OCI-LY1 (cell line): ENCODE measurements around the gene CHP2.

ENCODE experiments used
- H2AFZ ChIP-seq: fragments of 200-600 bp; sonication (generic), shearing (Covaris generic); 2 replicates; pipeline ENCODE4 v1.6.0; 2014; ENCODE audit warnings: antibody characterized with exemption, mild to moderate bottlenecking, low read length
- H3F3A ChIP-seq: fragments of 200-600 bp; sonication (generic), shearing (Covaris generic); 2 replicates; pipeline ENCODE4 v1.6.0; 2014; ENCODE audit warnings: mild to moderate bottlenecking, antibody characterized with exemption, low read length, moderate library complexity; ENCODE audit not compliant: insufficient read depth
- H3K27ac ChIP-seq: fragments of 200-600 bp; sonication (generic); 2 replicates; pipeline ENCODE4 v1.5.1; 2014; ENCODE audit warnings: low read length, mixed run types, mild to moderate bottlenecking, low read depth; ENCODE audit not compliant: poor library complexity, severe bottlenecking
- H3K27me3 ChIP-seq: fragments of 200-600 bp; sonication (generic); 2 replicates; pipeline ENCODE4 v1.6.0; 2014; ENCODE audit warnings: antibody characterized with exemption, mild to moderate bottlenecking, low read length, moderate library complexity; ENCODE audit not compliant: insufficient read depth
- H3K36me3 ChIP-seq: fragments of 200-600 bp; sonication (generic); 2 replicates; pipeline ENCODE4 v1.6.1; 2014; ENCODE audit warnings: mild to moderate bottlenecking, antibody characterized with exemption, low read length, moderate library complexity, mixed read lengths; ENCODE audit not compliant: insufficient read depth
- H3K4me1 ChIP-seq: fragments of 200-600 bp; sonication (generic); 2 replicates; pipeline ENCODE4 v1.5.1; 2014; ENCODE audit warnings: mild to moderate bottlenecking, low read length, moderate library complexity; ENCODE audit not compliant: insufficient read depth, severe bottlenecking
- H3K4me2 ChIP-seq: fragments of 200-600 bp; sonication (generic), shearing (Covaris generic); 2 replicates; pipeline ENCODE4 v1.6.1; 2014; ENCODE audit warnings: low read length
- H3K4me3 ChIP-seq: fragments of 200-600 bp; sonication (generic); 2 replicates; pipeline ENCODE4 v1.5.1; 2014; ENCODE audit warnings: low read length, low read depth, mild to moderate bottlenecking, mixed read lengths; ENCODE audit not compliant: poor library complexity, severe bottlenecking
- H3K79me2 ChIP-seq: fragments of 200-600 bp; shearing (Covaris generic); 2 replicates; pipeline ENCODE4 v1.6.1; 2016; ENCODE audit warnings: mixed run types, low read length, mixed read lengths; ENCODE audit not compliant: insufficient read depth
- H3K9ac ChIP-seq: fragments of 200-600 bp; sonication (generic), shearing (Covaris generic); 2 replicates; pipeline ENCODE4 v1.6.1; 2014; ENCODE audit warnings: mild to moderate bottlenecking, low read length, mixed read lengths
- H3K9me2 ChIP-seq: fragments of 200-600 bp; sonication (generic), shearing (Covaris generic); 2 replicates; pipeline ENCODE4 v1.6.1; 2014; ENCODE audit warnings: low read depth, mild to moderate bottlenecking, low read length, mixed read lengths
- H3K9me3 ChIP-seq: fragments of 200-600 bp; shearing (Covaris generic); 2 replicates; pipeline ENCODE4 v1.6.1; 2014; ENCODE audit warnings: low read length, mixed read lengths
- H4K20me1 ChIP-seq: fragments of 200-600 bp; sonication (generic), shearing (Covaris generic); 2 replicates; pipeline ENCODE4 v1.6.0; 2016; ENCODE audit warnings: mild to moderate bottlenecking, low read length; ENCODE audit not compliant: insufficient read depth
- CTCF ChIP-seq: fragments of 200-600 bp; sonication (generic), shearing (Covaris generic); IDR thresholded peaks from 2 replicates; pipeline ENCODE4 v1.5.1; 2017; ENCODE audit warnings: mild to moderate bottlenecking, antibody characterized with exemption, low read length, moderate library complexity, mixed read lengths
- EZH2 ChIP-seq: fragments of 200-600 bp; sonication (generic), shearing (Covaris generic); IDR thresholded peaks from 2 replicates; pipeline ENCODE4 v1.8.0; 2017; ENCODE audit warnings: borderline replicate concordance, mixed run types, mild to moderate bottlenecking, antibody characterized with exemption, low read length, moderate library complexity, mixed read lengths

The CHP2 gene

GRCh38 chr16:23709536-23709935 is 45.3 kb upstream of the CHP2 start:
- Histone ChIP-seq H3K27me3 (peaks cover 17% of the 10 kb centered on the region; the same call in 1 of the 2 replicates), H3K9me2 (no peaks in the 10 kb centered on the region), H2AFZ (no peak overlapping the region), H3K4me2 (no peak overlapping the region), H4K20me1 (no peaks in the 10 kb centered on the region), H3K27ac (no peak overlapping the region), H3K36me3 (peaks cover 4% of the 10 kb centered on the region; the same call in 1 of the 2 replicates), H3K4me1 (no peaks in the 10 kb centered on the region), H3K9ac (no peak overlapping the region), H3F3A (no peaks in the 10 kb centered on the region), H3K4me3 (no peak overlapping the region), H3K9me3 (peaks cover 11% of the 10 kb centered on the region), H3K79me2 (no peaks in the 10 kb centered on the region)
- TF ChIP-seq EZH2 (no peak), CTCF (no peak)

GRCh38 chr16:23710008-23710407 is 44.8 kb upstream of the CHP2 start:
- Histone ChIP-seq H3K4me1 (no peaks in the 10 kb centered on the region), H4K20me1 (no peaks in the 10 kb centered on the region), H3K4me2 (no peak overlapping the region), H3K9me3 (peaks cover 11% of the 10 kb centered on the region), H2AFZ (no peak overlapping the region), H3F3A (no peaks in the 10 kb centered on the region), H3K9me2 (no peaks in the 10 kb centered on the region), H3K27ac (no peak overlapping the region), H3K36me3 (peaks cover 4% of the 10 kb centered on the region; the same call in 1 of the 2 replicates), H3K9ac (no peak overlapping the region), H3K27me3 (peaks cover 17% of the 10 kb centered on the region; the same call in 1 of the 2 replicates), H3K4me3 (no peak overlapping the region), H3K79me2 (no peaks in the 10 kb centered on the region)
- TF ChIP-seq CTCF (no peak), EZH2 (no peak)

- Histone ChIP-seq H3K4me1 (no peaks in the 10 kb centered on the region), H2AFZ (no peak overlapping the region), H3K79me2 (no peaks in the 10 kb centered on the region), H4K20me1 (no peaks in the 10 kb centered on the region), H3K9me3 (peaks cover 11% of the 10 kb centered on the region), H3K27ac (no peak overlapping the region), H3K9me2 (no peaks in the 10 kb centered on the region), H3K9ac (no peak overlapping the region), H3K4me3 (no peak overlapping the region), H3K4me2 (no peak overlapping the region), H3K36me3 (peaks cover 4% of the 10 kb centered on the region; the same call in 1 of the 2 replicates), H3K27me3 (peaks cover 17% of the 10 kb centered on the region; the same call in 1 of the 2 replicates), H3F3A (no peaks in the 10 kb centered on the region)
- TF ChIP-seq CTCF (no peak), EZH2 (no peak)
These were observed 44.3 kb upstream of the CHP2 start for GRCh38 chr16:23710504-23710903.
